HS-27A (cell line): ENCODE data around the gene AQP1.

Experiments
- DNase-seq: peaks from one replicate; pipeline ENCODE4 v3.0.0-alpha.2; 2012; ENCODE audit warnings: low read depth, missing footprints

AQP1 gene

GRCh38 chr7:30911561-30911969 lies at the start of gene AQP1:
TSS of gene AQP1 (plus strand) at chr7:30911853. CDS start at chr7:30911910, 57 bp downstream.
- no peak for DNase-seq

GRCh38 chr7:30862995-30863705 lies 48.5 kb upstream of the AQP1 start:
- no peak for DNase-seq

- no peak for DNase-seq
These were observed 48.0 kb upstream of the AQP1 start for GRCh38 chr7:30863706-30864035.

GRCh38 chr7:30864101-30864500 lies 47.6 kb upstream of the AQP1 start:
- DNase-seq: no peak

GRCh38 chr7:30865076-30865475 lies 46.6 kb upstream of the AQP1 start:
- no peak for DNase-seq

- no peak for DNase-seq
These were observed 45.8 kb upstream of the AQP1 start for GRCh38 chr7:30865821-30866220.

GRCh38 chr7:30866939-30867338 lies 44.7 kb upstream of the AQP1 start:
- no peak for DNase-seq

- no peak for DNase-seq
These were observed 44.2 kb upstream of the AQP1 start for GRCh38 chr7:30867483-30867882.

GRCh38 chr7:30869794-30870611 lies 41.6 kb upstream of the AQP1 start:
- DNase-seq: no peak

GRCh38 chr7:30870821-30871518 lies 40.7 kb upstream of the AQP1 start:
- no peak for DNase-seq

- no peak for DNase-seq
These were observed 40.0 kb upstream of the AQP1 start for GRCh38 chr7:30871655-30872054.

GRCh38 chr7:30873207-30873606 lies 38.4 kb upstream of the AQP1 start:
- no peak for DNase-seq

GRCh38 chr7:30873656-30874055 lies 38.0 kb upstream of the AQP1 start:
- no peak for DNase-seq

GRCh38 chr7:30874656-30875302 lies 36.9 kb upstream of the AQP1 start:
- no peak for DNase-seq

GRCh38 chr7:30877015-30877769 lies 34.5 kb upstream of the AQP1 start:
- DNase-seq: no peak

- DNase-seq: no peak
These were observed 33.7 kb upstream of the AQP1 start for GRCh38 chr7:30877993-30878392.

GRCh38 chr7:30879139-30880124 lies 32.2 kb upstream of the AQP1 start:
- no peak for DNase-seq

GRCh38 chr7:30880125-30880720 lies 31.4 kb upstream of the AQP1 start:
- no peak for DNase-seq

- no peak for DNase-seq
These were observed 30.7 kb upstream of the AQP1 start for GRCh38 chr7:30880941-30881340.

- DNase-seq: no peak
These were observed 30.2 kb upstream of the AQP1 start for GRCh38 chr7:30881448-30881847.
